ENCODE measurements around the gene LPIN2.

LPIN2 gene

GRCh38 chr18:2984703-2985261 is 28.2 kb downstream of the LPIN2 start:
- Histone ChIP-seq H3K27me3 (ENCODE audit: insufficient read depth, poor library complexity, severe bottlenecking) (no peaks in the 10 kb centered on the region), H3K4me3 (replicated peaks; ENCODE audit: insufficient read depth, low read length) (no peak overlapping the region), H3K27ac (replicated peaks) (no peak overlapping the region)
- TF ChIP-seq SPI1 (IDR thresholded peaks at IDR 0.05; ENCODE audit: borderline replicate concordance, low read depth) (no peak), POLR2AphosphoS5 (IDR thresholded peaks at IDR 0.05; ENCODE audit: low read depth) (no peak), CTCF (IDR thresholded peaks at IDR 0.05; ENCODE audit: insufficient read depth, low read length) (no peak), REST (IDR thresholded peaks at IDR 0.05; ENCODE audit: insufficient replicate concordance, low read depth) (no peak), GABPA (IDR thresholded peaks at IDR 0.05; ENCODE audit: low read depth) (no peak)
- DNase-seq (ENCODE audit: low read depth in 1 of 2, low spot score in 1 of 2), result no peak

GRCh38 chr18:2984091-2984490 is 28.9 kb downstream of the LPIN2 start:
- H3K27me3 ChIP-seq (ENCODE audit: insufficient read depth, poor library complexity, severe bottlenecking), result no peaks in the 10 kb centered on the region
- TF ChIP-seq REST (IDR thresholded peaks at IDR 0.05; ENCODE audit: insufficient replicate concordance, low read depth), result no peak
- no peak for TF ChIP-seq CTCF (IDR thresholded peaks at IDR 0.05; ENCODE audit: insufficient read depth, low read length)
- no peak for TF ChIP-seq GABPA (IDR thresholded peaks at IDR 0.05; ENCODE audit: low read depth)
- DNase-seq (ENCODE audit: low read depth in 1 of 2, low spot score in 1 of 2), result no peak
- H3K27ac ChIP-seq (replicated peaks), result no peak overlapping the region
- H3K4me3 ChIP-seq (replicated peaks; ENCODE audit: insufficient read depth, low read length), result no peak overlapping the region

GRCh38 chr18:2983296-2983695 is 29.6 kb downstream of the LPIN2 start:
- no peak overlapping the region for H3K27ac ChIP-seq (replicated peaks)

More at GRCh38 chr18:2983296-2983695, 29.6 kb downstream of the LPIN2 start:
- TF ChIP-seq REST (IDR thresholded peaks at IDR 0.05; ENCODE audit: insufficient replicate concordance, low read depth) (no peak), POLR2AphosphoS5 (IDR thresholded peaks at IDR 0.05; ENCODE audit: low read depth) (no peak), GABPA (IDR thresholded peaks at IDR 0.05; ENCODE audit: low read depth) (no peak), SPI1 (IDR thresholded peaks at IDR 0.05; ENCODE audit: borderline replicate concordance, low read depth) (no peak), CTCF (IDR thresholded peaks at IDR 0.05; ENCODE audit: insufficient read depth, low read length) (no peak)
- no peak overlapping the region for H3K4me3 ChIP-seq (replicated peaks; ENCODE audit: insufficient read depth, low read length)
- DNase-seq (ENCODE audit: low read depth in 1 of 2, low spot score in 1 of 2), result no peak
- no peaks in the 10 kb centered on the region for H3K27me3 ChIP-seq (ENCODE audit: insufficient read depth, poor library complexity, severe bottlenecking)

Data from HL-60 (cell line).